ENCODE results near the gene NPHP4. TPM values are rescaled to one million over a fixed set of nuclear protein-coding genes. Genes with fewer than 3 reads are reported as not detected.

Gene NPHP4
- total RNA-seq, 2 experiments from 2014 or later, result 6.2 to 7.7 TPM

- CTCF ChIA-PET, result no interaction called here
- Histone ChIP-seq H3K27me3 (ENCODE audit: control insufficient read depth in 1 of 2, insufficient read depth in 2 of 2, low read length in 2 of 2) (no peaks in the 10 kb centered on the region), H3K27ac (ENCODE audit: low read depth in 1 of 2, low read length in 2 of 2) (no peak overlapping the region), H3K4me3 (ENCODE audit: low read length) (no peak overlapping the region), H3K4me1 (ENCODE audit: insufficient read depth, low read length) (peaks cover 4% of the 10 kb centered on the region), H3K9me3 (ENCODE audit: control insufficient read depth in 1 of 2, insufficient read depth in 1 of 2, low read length in 2 of 2) (no peaks in the 10 kb centered on the region), H3K36me3 (ENCODE audit: insufficient read depth, low read length) (no peaks in the 10 kb centered on the region)
- Mint-ChIP-seq H3K27ac (peak overlapping the region; percentile 24), H3K4me1 (ENCODE audit: low read depth) (peaks cover 3% of the 10 kb centered on the region), H3K27me3 (no peaks in the 10 kb centered on the region), H3K36me3 (ENCODE audit: low read depth) (peaks cover 9% of the 10 kb centered on the region), H3K4me3 (no peak overlapping the region), H3K9me3 (no peaks in the 10 kb centered on the region)
- POLR2A ChIA-PET, result no interaction called here
- TF ChIP-seq CTCF (IDR thresholded peaks at IDR 0.05), result no peak
- ATAC-seq (ENCODE audit: poor library complexity), result peak; percentile 26
- intact Hi-C loops (cut with DNase I, micrococcal nuclease), result loop anchor here in 1 of 2 experiments (10.0 kb wide), 1 partner anchor 1323 kb away; the partner anchor contains the start of gene AJAP1
- DNase-seq, result peak in 1 of 14 experiments; percentile 27
These were observed 14.5 kb downstream of the NPHP4 start for GRCh38 chr1:5977494-5978444.

- POLR2A ChIA-PET, result no interaction called here
- H3K4me3 Mint-ChIP-seq, result no peak overlapping the region
- CTCF ChIA-PET, result no interaction called here
These were observed 15.3 kb downstream of the NPHP4 start for GRCh38 chr1:5976726-5977493.

More at GRCh38 chr1:5976726-5977493, 15.3 kb downstream of the NPHP4 start:
- peaks cover 3% of the 10 kb centered on the region for H3K4me1 Mint-ChIP-seq (ENCODE audit: low read depth)
- H3K9me3 ChIP-seq (ENCODE audit: control insufficient read depth in 1 of 2, insufficient read depth in 1 of 2, low read length in 2 of 2), result no peaks in the 10 kb centered on the region
- H3K4me1 ChIP-seq (ENCODE audit: insufficient read depth, low read length), result peaks cover 4% of the 10 kb centered on the region
- H3K27me3 ChIP-seq (ENCODE audit: control insufficient read depth in 1 of 2, insufficient read depth in 2 of 2, low read length in 2 of 2), result no peaks in the 10 kb centered on the region
- H3K9me3 Mint-ChIP-seq, result no peaks in the 10 kb centered on the region
- DNase-seq (peak in 1 of 14 experiments; percentile 31), ATAC-seq (ENCODE audit: poor library complexity) (no peak)
- peaks cover 9% of the 10 kb centered on the region for H3K36me3 Mint-ChIP-seq (ENCODE audit: low read depth)
- intact Hi-C loops (cut with DNase I, micrococcal nuclease), result loop anchor here in 1 of 2 experiments (10.0 kb wide), 1 partner anchor 1322 kb away; the partner anchor contains the start of gene AJAP1
- no peaks in the 10 kb centered on the region for H3K27me3 Mint-ChIP-seq
- H3K36me3 ChIP-seq (ENCODE audit: insufficient read depth, low read length), result no peaks in the 10 kb centered on the region
- no peak overlapping the region for H3K4me3 ChIP-seq (ENCODE audit: low read length)
- H3K27ac Mint-ChIP-seq, result peak overlapping the region; percentile 24
- TF ChIP-seq CTCF (IDR thresholded peaks at IDR 0.05), result no peak
- H3K27ac ChIP-seq (ENCODE audit: low read depth in 1 of 2, low read length in 2 of 2), result no peak overlapping the region

Data from CD4-positive, alpha-beta T cell (primary cell).